ENCODE results near the gene FCGR1A. TPM values are rescaled to one million over a fixed set of nuclear protein-coding genes. Genes with fewer than 3 reads are reported as not detected.
"Not testable (repeated sequence)": the region's sequence is repeated elsewhere in the genome, so short reads cannot be mapped to it uniquely, and the experiment has no call there.

The FCGR1A gene
- total RNA-seq, 2 experiments from 2014 or later: not detected

GRCh38 chr1:149746463-149747356, 35.8 kb upstream of the FCGR1A start:
- H3K9me3 ChIP-seq (ENCODE audit: low read length); intact Hi-C loops (cut with micrococcal nuclease; ENCODE audit: unreplicated experiment); CTCF ChIA-PET (ENCODE audit: unreplicated experiment); BruUV-seq (replicated peaks); H3K79me2 ChIP-seq (ENCODE audit: insufficient read depth, low read depth, low read length); H3K4me3 ChIP-seq (ENCODE audit: low read depth, low read length, poor library complexity, severe bottlenecking); H3K36me3 ChIP-seq (ENCODE audit: insufficient read depth, low read length); H4K20me1 ChIP-seq (ENCODE audit: insufficient read depth, low read length); H3K9me2 ChIP-seq (ENCODE audit: insufficient read depth, low read length); H3K27ac ChIP-seq (ENCODE audit: low read depth, low read length, poor library complexity, severe bottlenecking); H2AFZ ChIP-seq (ENCODE audit: low read length); DNase-seq (ENCODE audit: low spot score); H3K4me1 ChIP-seq (ENCODE audit: insufficient read depth, low read length, poor library complexity, severe bottlenecking); H3K4me2 ChIP-seq (ENCODE audit: low read length); POLR2A ChIA-PET: not testable (repeated sequence)

- H3K4me3 ChIP-seq (ENCODE audit: low read depth, low read length, poor library complexity, severe bottlenecking); BruUV-seq (replicated peaks); H2AFZ ChIP-seq (ENCODE audit: low read length); H3K4me1 ChIP-seq (ENCODE audit: insufficient read depth, low read length, poor library complexity, severe bottlenecking); CTCF ChIA-PET (ENCODE audit: unreplicated experiment); DNase-seq (ENCODE audit: low spot score); H3K4me2 ChIP-seq (ENCODE audit: low read length); POLR2A ChIA-PET; intact Hi-C loops (cut with micrococcal nuclease; ENCODE audit: unreplicated experiment); H3K36me3 ChIP-seq (ENCODE audit: insufficient read depth, low read length); H4K20me1 ChIP-seq (ENCODE audit: insufficient read depth, low read length); H3K27ac ChIP-seq (ENCODE audit: low read depth, low read length, poor library complexity, severe bottlenecking); H3K9me3 ChIP-seq (ENCODE audit: low read length); H3K79me2 ChIP-seq (ENCODE audit: insufficient read depth, low read depth, low read length); H3K9me2 ChIP-seq (ENCODE audit: insufficient read depth, low read length): not testable (repeated sequence)
These were observed 34.9 kb upstream of the FCGR1A start for GRCh38 chr1:149747359-149748143.

GRCh38 chr1:149748144-149748500, 34.4 kb upstream of the FCGR1A start:
- BruUV-seq (replicated peaks); POLR2A ChIA-PET; H3K4me2 ChIP-seq (ENCODE audit: low read length); H3K9me2 ChIP-seq (ENCODE audit: insufficient read depth, low read length); H3K79me2 ChIP-seq (ENCODE audit: insufficient read depth, low read depth, low read length); H2AFZ ChIP-seq (ENCODE audit: low read length); DNase-seq (ENCODE audit: low spot score); H3K27ac ChIP-seq (ENCODE audit: low read depth, low read length, poor library complexity, severe bottlenecking); H4K20me1 ChIP-seq (ENCODE audit: insufficient read depth, low read length); H3K4me1 ChIP-seq (ENCODE audit: insufficient read depth, low read length, poor library complexity, severe bottlenecking); H3K4me3 ChIP-seq (ENCODE audit: low read depth, low read length, poor library complexity, severe bottlenecking); CTCF ChIA-PET (ENCODE audit: unreplicated experiment); H3K36me3 ChIP-seq (ENCODE audit: insufficient read depth, low read length); intact Hi-C loops (cut with micrococcal nuclease; ENCODE audit: unreplicated experiment); H3K9me3 ChIP-seq (ENCODE audit: low read length): not testable (repeated sequence)

- H3K9me3 ChIP-seq (ENCODE audit: low read length); H3K4me3 ChIP-seq (ENCODE audit: low read depth, low read length, poor library complexity, severe bottlenecking); H3K36me3 ChIP-seq (ENCODE audit: insufficient read depth, low read length); H3K79me2 ChIP-seq (ENCODE audit: insufficient read depth, low read depth, low read length); H2AFZ ChIP-seq (ENCODE audit: low read length); DNase-seq (ENCODE audit: low spot score); intact Hi-C loops (cut with micrococcal nuclease; ENCODE audit: unreplicated experiment); CTCF ChIA-PET (ENCODE audit: unreplicated experiment); H3K27ac ChIP-seq (ENCODE audit: low read depth, low read length, poor library complexity, severe bottlenecking); H4K20me1 ChIP-seq (ENCODE audit: insufficient read depth, low read length); BruUV-seq (replicated peaks); H3K9me2 ChIP-seq (ENCODE audit: insufficient read depth, low read length); POLR2A ChIA-PET; H3K4me1 ChIP-seq (ENCODE audit: insufficient read depth, low read length, poor library complexity, severe bottlenecking); H3K4me2 ChIP-seq (ENCODE audit: low read length): not testable (repeated sequence)
These were observed 31.9 kb upstream of the FCGR1A start for GRCh38 chr1:149750562-149750961.

- H4K20me1 ChIP-seq (ENCODE audit: insufficient read depth, low read length); H3K9me2 ChIP-seq (ENCODE audit: insufficient read depth, low read length); DNase-seq (ENCODE audit: low spot score); H3K9me3 ChIP-seq (ENCODE audit: low read length); H3K4me2 ChIP-seq (ENCODE audit: low read length); intact Hi-C loops (cut with micrococcal nuclease; ENCODE audit: unreplicated experiment); H3K36me3 ChIP-seq (ENCODE audit: insufficient read depth, low read length); POLR2A ChIA-PET; H3K79me2 ChIP-seq (ENCODE audit: insufficient read depth, low read depth, low read length); H2AFZ ChIP-seq (ENCODE audit: low read length); H3K4me1 ChIP-seq (ENCODE audit: insufficient read depth, low read length, poor library complexity, severe bottlenecking); H3K27ac ChIP-seq (ENCODE audit: low read depth, low read length, poor library complexity, severe bottlenecking); BruUV-seq (replicated peaks); H3K4me3 ChIP-seq (ENCODE audit: low read depth, low read length, poor library complexity, severe bottlenecking); CTCF ChIA-PET (ENCODE audit: unreplicated experiment): not testable (repeated sequence)
These were observed 30.3 kb upstream of the FCGR1A start for GRCh38 chr1:149752186-149752585.

GRCh38 chr1:149753466-149753865, 29.0 kb upstream of the FCGR1A start:
- H3K4me3 ChIP-seq (ENCODE audit: low read depth, low read length, poor library complexity, severe bottlenecking); H3K79me2 ChIP-seq (ENCODE audit: insufficient read depth, low read depth, low read length); BruUV-seq (replicated peaks); H3K36me3 ChIP-seq (ENCODE audit: insufficient read depth, low read length); H3K27ac ChIP-seq (ENCODE audit: low read depth, low read length, poor library complexity, severe bottlenecking); CTCF ChIA-PET (ENCODE audit: unreplicated experiment); H3K4me2 ChIP-seq (ENCODE audit: low read length); H4K20me1 ChIP-seq (ENCODE audit: insufficient read depth, low read length); POLR2A ChIA-PET; H3K4me1 ChIP-seq (ENCODE audit: insufficient read depth, low read length, poor library complexity, severe bottlenecking); H2AFZ ChIP-seq (ENCODE audit: low read length); H3K9me2 ChIP-seq (ENCODE audit: insufficient read depth, low read length); intact Hi-C loops (cut with micrococcal nuclease; ENCODE audit: unreplicated experiment); H3K9me3 ChIP-seq (ENCODE audit: low read length); DNase-seq (ENCODE audit: low spot score): not testable (repeated sequence)
